Natural killer cell (primary cell): ENCODE results near the gene DPEP2NB. TPM values are rescaled to one million over a fixed set of nuclear protein-coding genes. Genes with fewer than 3 reads are reported as not detected.
"Not testable (repeated sequence)": the region's sequence is repeated elsewhere in the genome, so short reads cannot be mapped to it uniquely, and the experiment has no call there.

ENCODE experiments used
- ATAC-seq, 3 donors: fragments of 150-1000 bp in 2 of 3; fragments of 200-7000 bp in 1 of 3; cut with Tn5 transposase; 1 replicate in 1 of 3; 2 replicates in 2 of 3; pipeline ENCODE4 v1.10.0; 2021; ENCODE audit warnings: mild to moderate bottlenecking in 2 of 3, moderate library complexity in 2 of 3
- DNase-seq, 2 donors: peaks; one replicate each; pipeline versions ENCODE4 v3.0.0 to v3.0.0-alpha.2; 2013 to 2021; ENCODE audit warnings: mixed read lengths in 1 of 2
- H3K27ac ChIP-seq: one replicate; pipeline ENCODE4 v1.5.1; 2013; ENCODE audit warnings: mild to moderate bottlenecking, low read length
- H3K27me3 ChIP-seq: one replicate; pipeline ENCODE4 v1.6.1; 2013; ENCODE audit warnings: low read length; ENCODE audit not compliant: control insufficient read depth, insufficient read depth
- H3K36me3 ChIP-seq: one replicate; pipeline ENCODE4 v1.6.1; 2013; ENCODE audit warnings: low read length; ENCODE audit not compliant: control insufficient read depth, insufficient read depth
- H3K4me1 ChIP-seq: one replicate; pipeline ENCODE4 v1.6.1; 2013; ENCODE audit warnings: low read length; ENCODE audit not compliant: control insufficient read depth, insufficient read depth
- H3K4me3 ChIP-seq: one replicate; pipeline ENCODE4 v1.5.1; 2013; ENCODE audit warnings: low read length
- H3K9me3 ChIP-seq: one replicate; pipeline ENCODE4 v1.6.1; 2013; ENCODE audit warnings: low read length; ENCODE audit not compliant: control insufficient read depth, insufficient read depth
- H3K27ac Mint-ChIP-seq, 2 donors: one replicate each; pipeline ENCODE4 v1.8.0; 2022; ENCODE audit warnings: mild to moderate bottlenecking in 2 of 2, mixed read lengths in 2 of 2, moderate library complexity in 1 of 2
- H3K27me3 Mint-ChIP-seq, 2 donors: one replicate each; pipeline ENCODE4 v1.8.0; 2022; ENCODE audit warnings: low read depth in 2 of 2, mixed read lengths in 2 of 2
- H3K36me3 Mint-ChIP-seq: one replicate; pipeline ENCODE4 v1.8.0; 2022; ENCODE audit warnings: mixed read lengths
- H3K4me1 Mint-ChIP-seq, 2 donors: one replicate each; pipeline ENCODE4 v1.8.0; 2022; ENCODE audit warnings: mixed read lengths in 2 of 2
- H3K4me3 Mint-ChIP-seq: one replicate; pipeline ENCODE4 v1.8.0; 2022; ENCODE audit warnings: mild to moderate bottlenecking, moderate library complexity, mixed read lengths
- H3K9me3 Mint-ChIP-seq, 2 donors: one replicate each; pipeline ENCODE4 v1.8.0; 2022; ENCODE audit warnings: mixed read lengths in 2 of 2
- WGBS: methylation state at CpG from one replicate; pipeline ENCODE4 v1.1.7; 2013; ENCODE audit warnings: missing lambda C conversion rate; ENCODE audit not compliant: insufficient coverage; 5-methylcytosine and 5-hydroxymethylcytosine counted together
- intact Hi-C: fragments of 100-400 bp; cut with micrococcal nuclease; formaldehyde crosslinking; loops from one replicate; pipeline ENCODE4 v1.14.2; 2022
- total RNA-seq, 4 donors: library from RNA; stranded (reverse); fragments of 120-200 nt in 1 of 4; gene quantifications; one replicate each; pipeline versions ENCODE4 v1.2.3 to v1.2.4, GENCODE V29; 2013 to 2022
- TF ChIP-seq, protein P1 (sequence below): fragments of 200-600 bp; IDR thresholded peaks from one replicate; pipeline ENCODE4 v1.8.0; 2022; ENCODE audit warnings: antibody characterized with exemption

DPEP2NB gene
- total RNA-seq, 3 donors from 2014 or later (not counting 1 experiment from before 2014, with no cell fraction given): not detected

DNA sequence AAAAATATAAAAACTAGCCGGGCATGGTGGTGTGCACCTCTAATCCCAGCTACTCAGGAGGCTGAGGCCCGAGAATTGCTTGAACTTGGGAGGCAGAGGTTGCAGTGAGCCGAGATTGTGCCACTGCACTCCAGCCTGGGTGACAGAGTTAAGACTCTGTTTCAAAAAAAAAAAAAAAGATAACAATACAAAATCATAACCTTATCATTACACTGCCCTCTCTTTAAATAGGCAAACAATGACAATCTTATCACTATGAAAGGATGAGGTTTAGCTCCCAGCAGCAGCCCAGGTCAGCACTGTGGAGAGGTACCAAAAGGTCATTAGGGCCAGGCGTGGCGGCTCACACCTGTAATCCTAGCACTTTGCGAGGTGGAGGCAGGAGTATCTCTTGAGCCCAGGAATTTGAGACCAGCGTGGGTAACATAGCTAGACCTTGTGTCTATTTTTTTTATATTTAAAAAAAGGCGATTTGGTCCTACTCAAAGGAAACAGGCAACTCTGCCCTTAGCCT, 3.5 kb upstream of the DPEP2NB start:
- H3K9me3 Mint-ChIP-seq: no peaks in the 10 kb centered on the region
- Histone ChIP-seq H3K4me1 (peaks cover 28% of the 10 kb centered on the region), H3K9me3 (no peaks in the 10 kb centered on the region), H3K36me3 (peaks cover 9% of the 10 kb centered on the region), H3K27ac (no peak overlapping the region), H3K27me3 (no peaks in the 10 kb centered on the region), H3K4me3 (no peak overlapping the region)
- intact Hi-C loops: no loop called here
- WGBS: 90% methylated on average over 8 of the region's 8 CpGs
- ATAC-seq: no peak
- H3K4me3 Mint-ChIP-seq: no peak overlapping the region
- H3K36me3 Mint-ChIP-seq: no peaks in the 10 kb centered on the region
- TF ChIP-seq, protein P1, sequence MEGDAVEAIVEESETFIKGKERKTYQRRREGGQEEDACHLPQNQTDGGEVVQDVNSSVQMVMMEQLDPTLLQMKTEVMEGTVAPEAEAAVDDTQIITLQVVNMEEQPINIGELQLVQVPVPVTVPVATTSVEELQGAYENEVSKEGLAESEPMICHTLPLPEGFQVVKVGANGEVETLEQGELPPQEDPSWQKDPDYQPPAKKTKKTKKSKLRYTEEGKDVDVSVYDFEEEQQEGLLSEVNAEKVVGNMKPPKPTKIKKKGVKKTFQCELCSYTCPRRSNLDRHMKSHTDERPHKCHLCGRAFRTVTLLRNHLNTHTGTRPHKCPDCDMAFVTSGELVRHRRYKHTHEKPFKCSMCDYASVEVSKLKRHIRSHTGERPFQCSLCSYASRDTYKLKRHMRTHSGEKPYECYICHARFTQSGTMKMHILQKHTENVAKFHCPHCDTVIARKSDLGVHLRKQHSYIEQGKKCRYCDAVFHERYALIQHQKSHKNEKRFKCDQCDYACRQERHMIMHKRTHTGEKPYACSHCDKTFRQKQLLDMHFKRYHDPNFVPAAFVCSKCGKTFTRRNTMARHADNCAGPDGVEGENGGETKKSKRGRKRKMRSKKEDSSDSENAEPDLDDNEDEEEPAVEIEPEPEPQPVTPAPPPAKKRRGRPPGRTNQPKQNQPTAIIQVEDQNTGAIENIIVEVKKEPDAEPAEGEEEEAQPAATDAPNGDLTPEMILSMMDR: no peak
- peaks cover 16 to 30% of the 10 kb centered on the region in 2 donors for H3K4me1 Mint-ChIP-seq
- H3K27me3 Mint-ChIP-seq: no peaks in the 10 kb centered on the region
- peak overlapping the region in 1 of 2 donors; percentile 16 for H3K27ac Mint-ChIP-seq
- DNase-seq: no peak

DNA sequence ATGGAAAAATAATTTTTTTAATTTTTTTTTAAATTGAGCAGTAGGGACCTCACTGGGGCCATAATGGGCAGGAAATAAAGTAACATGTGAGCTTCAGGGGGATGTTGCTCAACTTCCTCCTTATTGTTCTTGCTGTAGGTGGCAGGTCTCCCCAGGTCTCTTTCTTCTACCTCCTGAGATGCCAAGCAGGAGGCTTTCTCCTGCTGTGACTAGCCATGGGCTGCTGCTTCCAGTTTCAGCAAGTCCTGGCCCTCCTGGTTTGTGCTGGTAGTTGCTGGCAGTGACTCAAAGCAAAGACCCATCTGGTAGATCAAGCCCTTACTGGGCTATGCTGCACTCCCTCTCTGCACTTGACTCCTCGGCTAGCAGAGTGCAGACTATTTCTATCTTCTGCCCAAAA, 2.3 kb downstream of the DPEP2NB start:
- Mint-ChIP-seq H3K36me3 (no peaks in the 10 kb centered on the region), H3K9me3 (no peaks in the 10 kb centered on the region), H3K4me3 (no peak overlapping the region), H3K27ac (peak overlapping the region; percentile 58 to 62), H3K27me3 (no peaks in the 10 kb centered on the region), H3K4me1 (peaks cover 12 to 14% of the 10 kb centered on the region in 2 donors)
- Histone ChIP-seq H3K9me3 (no peaks in the 10 kb centered on the region), H3K36me3 (no peaks in the 10 kb centered on the region), H3K4me3 (no peak overlapping the region), H3K27ac (no peak overlapping the region), H3K4me1 (peaks cover 19% of the 10 kb centered on the region), H3K27me3 (no peaks in the 10 kb centered on the region)
- DNase-seq: no peak
- TF ChIP-seq, protein P1: no peak
- WGBS: 64% methylated on average over 1 of the region's 1 CpG
- intact Hi-C loops: no loop called here
- ATAC-seq: peak; percentile 72 to 76 (median 75)

DNA sequence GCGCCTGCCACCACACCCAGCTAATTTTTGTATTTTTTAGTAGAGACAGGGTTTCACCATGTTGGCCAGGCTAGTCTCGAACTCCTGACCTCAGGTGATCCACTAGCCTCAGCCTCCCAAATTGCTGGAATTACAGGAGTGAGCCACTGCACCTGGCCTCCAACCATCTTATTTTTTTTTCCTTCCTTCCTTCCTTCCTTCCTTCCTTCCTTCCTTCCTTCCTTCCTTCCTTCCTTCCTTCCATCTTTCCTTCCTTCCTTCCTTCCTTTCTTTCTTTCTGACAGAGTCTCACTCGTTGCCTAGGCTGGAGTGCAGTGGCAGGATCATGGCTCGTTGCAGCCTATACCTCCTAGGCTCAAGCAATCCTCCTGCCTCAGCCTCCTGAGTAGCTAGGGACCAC, 5.8 kb downstream of the DPEP2NB start:
- H3K36me3 ChIP-seq, ATAC-seq, intact Hi-C loops, H3K4me3 Mint-ChIP-seq, H3K36me3 Mint-ChIP-seq, H3K27me3 ChIP-seq, H3K4me3 ChIP-seq, DNase-seq, H3K9me3 Mint-ChIP-seq, H3K27me3 Mint-ChIP-seq, H3K27ac ChIP-seq, H3K9me3 ChIP-seq: not testable (repeated sequence)
- Mint-ChIP-seq H3K27ac (peak overlapping the region; percentile 10 to 56), H3K4me1 (peaks cover 29 to 34% of the 10 kb centered on the region in 2 donors)
- WGBS: 76% methylated on average over 3 of the region's 4 CpGs
- H3K4me1 ChIP-seq: peaks cover 43% of the 10 kb centered on the region

DNA sequence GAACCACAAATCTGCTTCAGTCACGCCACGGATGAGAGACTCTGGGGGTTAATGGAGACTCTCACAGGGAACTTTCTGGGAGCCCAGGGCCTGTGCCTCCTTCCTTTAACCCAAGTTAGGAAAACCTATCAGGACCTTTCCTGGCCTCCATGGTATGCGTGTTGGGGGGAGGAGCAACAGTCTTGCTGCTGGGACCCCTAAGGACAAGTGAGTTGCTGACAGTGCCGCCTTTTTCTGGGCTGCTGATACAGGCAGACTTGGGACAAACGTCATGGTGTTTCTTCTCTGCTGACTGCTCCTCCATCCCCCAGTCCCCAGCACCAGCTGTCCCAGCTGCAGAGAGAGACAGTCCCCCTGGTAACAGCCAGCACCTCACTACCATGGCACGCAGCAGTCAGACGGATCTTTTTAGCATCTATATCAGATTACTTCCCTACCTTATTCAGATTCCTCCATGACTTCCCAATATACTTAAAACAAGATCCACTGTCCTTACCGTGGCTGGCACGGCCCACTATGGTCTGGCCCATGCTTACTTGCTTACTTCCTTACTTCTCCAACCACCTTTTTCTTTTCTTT, 6.5 kb downstream of the DPEP2NB start:
- Histone ChIP-seq H3K27ac (no peak overlapping the region), H3K9me3 (no peaks in the 10 kb centered on the region)
- H3K27ac Mint-ChIP-seq: peak overlapping the region in 1 of 2 donors; percentile 56

More for the DNA sequence above, 6.5 kb downstream of the DPEP2NB start:
- Mint-ChIP-seq H3K4me3 (no peak overlapping the region), H3K4me1 (peaks cover 33 to 37% of the 10 kb centered on the region in 2 donors), H3K9me3 (no peaks in the 10 kb centered on the region), H3K27me3 (no peaks in the 10 kb centered on the region), H3K36me3 (no peaks in the 10 kb centered on the region)
- Histone ChIP-seq H3K36me3 (no peaks in the 10 kb centered on the region), H3K4me3 (no peak overlapping the region), H3K27me3 (no peaks in the 10 kb centered on the region), H3K4me1 (peaks cover 47% of the 10 kb centered on the region)
- WGBS: 90% methylated on average over 9 of the region's 9 CpGs
- intact Hi-C loops: no loop called here
- ATAC-seq: no peak
- DNase-seq: no peak
- TF ChIP-seq, protein P1: no peak
